Activated naive CD8-positive, alpha-beta T cell (primary cell): ENCODE data around the gene GPSM1.

ENCODE experiments used
- H3K27ac Mint-ChIP-seq: one replicate; pipeline ENCODE4 v1.8.0; 2021; ENCODE audit warnings: mixed read lengths
- H3K27me3 Mint-ChIP-seq: one replicate; pipeline ENCODE4 v1.8.0; 2021; ENCODE audit warnings: mixed read lengths
- H3K36me3 Mint-ChIP-seq: one replicate; pipeline ENCODE4 v1.8.0; 2021; ENCODE audit warnings: mixed read lengths
- H3K4me1 Mint-ChIP-seq: one replicate; pipeline ENCODE4 v1.8.0; 2021; ENCODE audit warnings: low read depth, mixed read lengths
- H3K4me3 Mint-ChIP-seq: one replicate; pipeline ENCODE4 v1.8.0; 2021; ENCODE audit warnings: mild to moderate bottlenecking, mixed read lengths
- H3K9me3 Mint-ChIP-seq: one replicate; pipeline ENCODE4 v1.8.0; 2021; ENCODE audit warnings: low read depth, mixed read lengths

The GPSM1 gene

GRCh38 chr9:136336881-136337280 is 9.5 kb downstream of the GPSM1 start:
- no peaks in the 10 kb centered on the region for H3K27me3 Mint-ChIP-seq
- H3K4me1 Mint-ChIP-seq, result no peaks in the 10 kb centered on the region
- H3K36me3 Mint-ChIP-seq, result no peaks in the 10 kb centered on the region
- H3K4me3 Mint-ChIP-seq, result no peak overlapping the region
- H3K9me3 Mint-ChIP-seq, result no peaks in the 10 kb centered on the region
- H3K27ac Mint-ChIP-seq, result no peak overlapping the region

- Mint-ChIP-seq H3K4me1 (no peaks in the 10 kb centered on the region), H3K27ac (no peak overlapping the region), H3K9me3 (no peaks in the 10 kb centered on the region), H3K27me3 (no peaks in the 10 kb centered on the region), H3K4me3 (no peak overlapping the region), H3K36me3 (no peaks in the 10 kb centered on the region)
Measured at GRCh38 chr9:136337416-136338395, 10.4 kb downstream of the GPSM1 start.

DNA sequence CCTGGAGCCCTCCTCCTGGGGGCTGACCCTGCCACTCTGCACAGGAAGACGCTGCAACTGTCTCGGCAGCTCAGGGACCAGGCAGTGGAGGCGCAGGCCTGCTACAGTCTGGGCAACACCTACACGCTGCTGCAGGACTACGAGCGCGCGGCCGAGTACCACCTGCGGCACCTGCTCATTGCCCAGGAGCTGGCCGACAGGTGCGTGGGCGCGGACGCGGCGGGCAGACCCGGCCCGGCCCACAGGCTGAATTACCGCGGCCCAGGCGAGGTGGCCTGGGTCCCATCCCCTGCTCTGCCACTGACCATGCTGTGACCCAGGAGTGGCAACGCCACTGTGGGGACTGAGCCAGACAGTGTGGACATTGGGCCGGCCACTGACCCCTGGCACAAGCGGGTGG is 11.2 kb downstream of the GPSM1 start:
- H3K4me3 Mint-ChIP-seq, result no peak overlapping the region
- no peaks in the 10 kb centered on the region for H3K36me3 Mint-ChIP-seq
- no peak overlapping the region for H3K27ac Mint-ChIP-seq
- no peaks in the 10 kb centered on the region for H3K4me1 Mint-ChIP-seq
- no peaks in the 10 kb centered on the region for H3K9me3 Mint-ChIP-seq
- H3K27me3 Mint-ChIP-seq, result no peaks in the 10 kb centered on the region

DNA sequence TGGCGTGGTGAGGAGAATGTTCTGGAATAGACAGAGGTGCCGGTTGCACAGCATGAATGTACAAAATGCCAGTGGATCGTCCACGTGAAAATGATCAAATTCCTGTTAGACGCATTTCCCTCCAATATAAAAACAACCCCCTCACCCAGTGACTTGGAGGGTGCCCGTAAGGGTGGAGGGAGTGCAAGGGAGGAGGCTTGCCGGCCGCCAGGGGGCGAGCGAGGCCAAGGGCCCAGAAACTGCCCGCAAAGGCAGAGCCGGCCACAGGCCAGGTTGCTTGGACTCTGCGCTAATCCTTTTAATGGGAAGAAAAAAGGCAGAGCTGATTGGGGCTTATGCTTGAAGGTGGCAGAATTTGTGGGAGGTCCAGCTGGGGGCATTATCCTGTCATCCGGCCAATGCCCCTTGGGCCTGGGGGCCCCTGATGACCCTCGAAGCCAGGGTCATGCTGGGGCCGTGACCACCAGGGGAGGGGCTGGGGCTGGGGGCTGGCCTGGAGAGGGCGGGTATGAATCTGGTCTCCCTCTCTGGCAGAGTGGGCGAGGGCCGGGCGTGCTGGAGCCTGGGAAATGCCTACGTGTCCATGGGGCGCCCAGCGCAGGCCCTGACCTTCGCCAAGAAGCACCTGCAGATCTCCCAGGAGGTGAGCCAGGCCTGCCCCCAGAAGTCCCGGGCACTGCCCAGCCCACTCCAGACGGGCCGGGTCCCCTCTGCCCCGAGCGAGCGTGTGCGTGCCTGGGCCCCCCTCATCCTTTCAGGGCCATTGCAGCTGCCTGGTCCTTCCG is 12.0 kb downstream of the GPSM1 start:
- no peaks in the 10 kb centered on the region for H3K27me3 Mint-ChIP-seq
- no peak overlapping the region for H3K4me3 Mint-ChIP-seq
- no peaks in the 10 kb centered on the region for H3K36me3 Mint-ChIP-seq
- H3K27ac Mint-ChIP-seq, result no peak overlapping the region
- H3K9me3 Mint-ChIP-seq, result no peaks in the 10 kb centered on the region
- H3K4me1 Mint-ChIP-seq, result no peaks in the 10 kb centered on the region

DNA sequence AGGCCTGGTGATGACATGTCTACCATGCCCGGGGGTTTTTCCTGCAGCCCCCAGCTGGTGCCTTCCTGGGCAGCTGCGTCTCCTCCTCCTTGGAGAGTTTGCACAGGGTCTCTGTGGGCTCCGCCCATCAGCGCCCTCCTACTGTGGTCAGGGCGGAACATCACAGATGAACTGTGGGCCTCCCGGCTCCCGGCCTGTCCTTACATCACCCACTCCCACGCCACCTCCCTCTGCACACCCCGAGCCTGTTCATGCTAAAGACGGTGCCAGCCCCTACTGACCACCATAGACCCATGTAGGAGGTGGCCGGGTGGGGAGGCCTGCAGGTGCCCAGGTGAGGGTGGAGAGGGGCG is 12.6 kb downstream of the GPSM1 start:
- H3K9me3 Mint-ChIP-seq, result no peaks in the 10 kb centered on the region
- no peaks in the 10 kb centered on the region for H3K4me1 Mint-ChIP-seq
- no peaks in the 10 kb centered on the region for H3K27me3 Mint-ChIP-seq
- no peak overlapping the region for H3K4me3 Mint-ChIP-seq
- H3K27ac Mint-ChIP-seq, result no peak overlapping the region
- H3K36me3 Mint-ChIP-seq, result no peaks in the 10 kb centered on the region

DNA sequence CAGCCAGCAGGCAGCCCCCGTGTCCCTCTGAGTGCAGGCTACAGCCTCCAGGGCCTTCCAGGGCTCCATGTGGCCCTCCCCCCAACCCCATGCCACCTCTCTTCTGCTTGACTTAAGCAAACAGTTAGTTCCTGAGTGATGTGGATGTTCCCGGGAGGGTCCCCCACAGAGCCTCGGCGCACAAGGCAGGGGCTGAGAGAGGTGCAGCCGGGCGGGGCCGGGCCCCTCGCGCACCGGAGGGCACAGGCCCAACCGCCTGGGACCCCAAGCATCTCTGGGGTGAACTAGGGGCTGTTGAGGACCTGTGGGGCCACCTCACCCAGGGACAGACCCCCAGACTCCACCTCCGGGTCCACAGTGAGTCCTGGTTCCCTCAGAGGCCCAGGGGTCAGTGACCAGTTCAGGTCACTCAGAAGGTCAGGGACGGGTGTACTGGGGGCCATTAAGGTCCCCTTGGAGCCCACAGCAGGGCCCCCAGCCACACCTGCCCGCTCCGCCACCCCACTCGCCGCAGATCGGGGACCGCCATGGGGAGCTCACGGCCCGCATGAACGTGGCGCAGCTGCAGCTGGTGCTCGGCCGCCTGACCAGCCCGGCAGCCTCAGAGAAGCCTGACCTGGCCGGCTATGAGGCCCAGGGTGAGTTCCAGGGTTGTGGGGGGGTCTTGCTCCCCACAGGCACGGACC is 13.2 kb downstream of the GPSM1 start:
- Mint-ChIP-seq H3K9me3 (no peaks in the 10 kb centered on the region), H3K27ac (no peak overlapping the region), H3K4me3 (no peak overlapping the region), H3K27me3 (no peaks in the 10 kb centered on the region), H3K4me1 (no peaks in the 10 kb centered on the region), H3K36me3 (no peaks in the 10 kb centered on the region)

GRCh38 chr9:136341042-136341655 is 13.8 kb downstream of the GPSM1 start:
- H3K4me3 Mint-ChIP-seq, result no peak overlapping the region
- no peaks in the 10 kb centered on the region for H3K9me3 Mint-ChIP-seq
- no peaks in the 10 kb centered on the region for H3K4me1 Mint-ChIP-seq
- no peak overlapping the region for H3K27ac Mint-ChIP-seq
- no peaks in the 10 kb centered on the region for H3K36me3 Mint-ChIP-seq
- H3K27me3 Mint-ChIP-seq, result no peaks in the 10 kb centered on the region

GRCh38 chr9:136341769-136342168 is 14.4 kb downstream of the GPSM1 start:
- H3K27ac Mint-ChIP-seq, result no peak overlapping the region
- H3K9me3 Mint-ChIP-seq, result no peaks in the 10 kb centered on the region
- no peaks in the 10 kb centered on the region for H3K27me3 Mint-ChIP-seq
- no peak overlapping the region for H3K4me3 Mint-ChIP-seq
- H3K36me3 Mint-ChIP-seq, result no peaks in the 10 kb centered on the region
- no peaks in the 10 kb centered on the region for H3K4me1 Mint-ChIP-seq

DNA sequence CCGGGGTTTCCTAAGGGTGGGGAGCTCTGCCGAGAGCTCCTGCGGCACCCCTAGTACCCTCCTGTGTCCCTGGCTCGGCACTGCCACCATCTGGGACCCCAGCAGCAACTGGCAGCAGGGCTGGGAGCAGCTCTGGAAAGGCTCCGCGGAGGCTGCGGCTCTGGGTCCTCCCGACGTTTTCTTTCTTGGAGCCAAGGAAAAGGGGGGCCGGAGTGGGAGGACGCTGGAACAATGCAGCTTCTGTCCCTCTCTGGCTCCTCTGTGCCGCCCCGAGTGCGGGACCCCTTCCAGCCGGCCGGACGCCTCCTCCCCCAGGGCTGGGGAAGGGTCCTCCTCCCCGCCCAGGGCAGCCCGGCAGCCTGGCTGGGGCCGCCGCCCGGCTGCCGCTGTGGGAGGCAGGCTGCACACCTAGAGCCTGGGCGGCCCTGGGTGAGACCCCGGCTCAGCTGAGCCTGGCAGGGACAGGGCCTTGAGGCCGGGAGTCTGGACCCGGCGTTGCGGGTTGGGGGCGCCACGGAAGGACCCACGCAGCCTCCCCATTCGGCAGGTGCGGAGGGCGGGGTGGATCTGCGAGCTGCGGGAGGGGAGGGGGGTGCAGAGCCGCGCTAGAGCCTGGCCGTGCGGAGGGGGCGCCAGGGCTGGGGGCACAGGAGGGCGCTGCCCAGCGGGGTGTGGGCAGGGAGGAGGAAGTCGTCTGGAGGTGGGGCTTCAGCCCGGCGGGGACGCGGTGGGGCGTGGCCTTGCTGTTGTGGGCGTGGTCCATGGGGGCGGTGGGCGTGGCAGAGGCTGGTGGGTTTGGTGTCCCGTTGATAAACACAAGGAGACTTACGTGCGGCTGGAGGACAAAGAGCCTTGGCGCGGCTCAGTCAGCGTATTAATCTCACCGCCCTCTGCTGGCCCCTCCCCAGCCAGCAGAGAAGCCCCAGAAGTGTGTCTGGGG is 15.1 kb downstream of the GPSM1 start:
- H3K27ac Mint-ChIP-seq, result no peak overlapping the region
- H3K4me3 Mint-ChIP-seq, result no peak overlapping the region
- no peaks in the 10 kb centered on the region for H3K27me3 Mint-ChIP-seq
- H3K36me3 Mint-ChIP-seq, result no peaks in the 10 kb centered on the region
- no peaks in the 10 kb centered on the region for H3K9me3 Mint-ChIP-seq
- no peaks in the 10 kb centered on the region for H3K4me1 Mint-ChIP-seq

- H3K4me1 Mint-ChIP-seq, result no peaks in the 10 kb centered on the region
- H3K36me3 Mint-ChIP-seq, result no peaks in the 10 kb centered on the region
- no peaks in the 10 kb centered on the region for H3K27me3 Mint-ChIP-seq
- H3K4me3 Mint-ChIP-seq, result no peak overlapping the region
- H3K27ac Mint-ChIP-seq, result no peak overlapping the region
- H3K9me3 Mint-ChIP-seq, result no peaks in the 10 kb centered on the region
Measured at GRCh38 chr9:136343121-136343883, 16.0 kb downstream of the GPSM1 start.

GRCh38 chr9:136343884-136344269 is 16.5 kb downstream of the GPSM1 start:
- H3K4me1 Mint-ChIP-seq, result no peaks in the 10 kb centered on the region
- H3K9me3 Mint-ChIP-seq, result no peaks in the 10 kb centered on the region
- H3K27ac Mint-ChIP-seq, result no peak overlapping the region
- no peak overlapping the region for H3K4me3 Mint-ChIP-seq
- no peaks in the 10 kb centered on the region for H3K36me3 Mint-ChIP-seq
- H3K27me3 Mint-ChIP-seq, result no peaks in the 10 kb centered on the region

DNA sequence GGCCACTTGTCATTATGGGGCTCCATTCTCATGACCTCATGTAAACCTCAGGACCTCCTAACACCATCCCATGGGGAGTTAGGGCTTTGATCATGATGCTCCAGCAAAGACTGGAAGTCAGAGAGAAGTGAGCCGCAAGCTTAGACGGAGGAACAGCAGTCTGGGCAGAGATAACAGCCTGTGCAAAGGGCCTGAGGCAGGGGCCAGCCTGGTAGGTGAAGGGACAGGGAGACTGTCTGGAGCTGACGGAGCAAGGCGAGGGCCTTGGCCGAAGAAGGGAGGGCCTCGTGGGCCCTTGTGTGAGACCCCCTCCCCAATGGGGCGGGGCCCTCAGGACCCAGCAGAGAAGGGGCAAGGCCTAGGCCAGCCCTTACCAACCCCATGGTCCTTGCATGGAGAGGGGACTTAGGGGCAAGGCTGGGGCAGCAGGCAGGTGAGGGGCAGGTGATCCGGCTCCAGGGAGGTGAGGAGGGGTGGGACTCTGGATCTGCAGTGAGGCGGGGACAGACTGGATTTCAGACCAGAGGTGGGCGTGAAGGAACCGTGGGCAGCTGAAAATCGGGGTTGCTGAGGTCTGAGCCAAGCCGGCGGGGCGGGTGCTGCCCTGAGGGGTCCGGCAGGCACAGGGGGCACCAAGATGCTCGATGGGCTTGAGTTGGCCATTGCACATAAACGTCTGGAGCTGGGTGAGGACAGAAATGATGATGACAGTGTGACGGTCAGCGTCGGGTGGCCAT is 17.4 kb downstream of the GPSM1 start:
- no peak overlapping the region for H3K4me3 Mint-ChIP-seq
- no peaks in the 10 kb centered on the region for H3K9me3 Mint-ChIP-seq
- H3K4me1 Mint-ChIP-seq, result no peaks in the 10 kb centered on the region
- H3K27me3 Mint-ChIP-seq, result no peaks in the 10 kb centered on the region
- no peak overlapping the region for H3K27ac Mint-ChIP-seq
- no peaks in the 10 kb centered on the region for H3K36me3 Mint-ChIP-seq
